ACC112 (cell line): ENCODE measurements around the gene PLEKHG5.
"Not testable (repeated sequence)": the region's sequence is repeated elsewhere in the genome, so short reads cannot be mapped to it uniquely, and the experiment has no call there.

Experiments
- H2AFZ ChIP-seq: fragments of 200-600 bp; sonication (generic); one replicate; pipeline ENCODE4 v1.6.0; 2017; ENCODE audit warnings: antibody characterized with exemption, low read length; ENCODE audit not compliant: unreplicated experiment
- H3K27ac ChIP-seq: fragments of 200-600 bp; sonication (generic); 2 replicates; pipeline ENCODE4 v1.5.1; 2014; ENCODE audit warnings: low read depth, mild to moderate bottlenecking, antibody characterized with exemption, low read length, moderate library complexity
- H3K27me3 ChIP-seq: fragments of 200-600 bp; sonication (generic); 2 replicates; pipeline ENCODE4 v1.6.1; 2014; ENCODE audit warnings: mild to moderate bottlenecking, antibody characterized with exemption, low read length, moderate library complexity, mixed read lengths; ENCODE audit not compliant: insufficient read depth
- H3K36me3 ChIP-seq: fragments of 200-600 bp; sonication (generic); 2 replicates; pipeline ENCODE4 v1.6.1; 2016; ENCODE audit warnings: mild to moderate bottlenecking, antibody characterized with exemption, low read length, moderate library complexity, mixed read lengths; ENCODE audit not compliant: insufficient read depth
- H3K4me1 ChIP-seq: fragments of 200-600 bp; sonication (generic); one replicate; pipeline ENCODE4 v1.6.1; 2016; ENCODE audit warnings: low read length, mixed read lengths; ENCODE audit not compliant: insufficient read depth, unreplicated experiment, control insufficient read depth
- H3K4me3 ChIP-seq: fragments of 200-600 bp; sonication (generic); 2 replicates; pipeline ENCODE4 v1.5.1; 2014; ENCODE audit warnings: mild to moderate bottlenecking, low read depth, low read length
- H3K79me2 ChIP-seq: fragments of 200-600 bp; sonication (generic); one replicate; pipeline ENCODE4 v1.6.0; 2016; ENCODE audit warnings: low read length; ENCODE audit not compliant: control insufficient read depth, unreplicated experiment, insufficient read depth

PLEKHG5 gene

DNA sequence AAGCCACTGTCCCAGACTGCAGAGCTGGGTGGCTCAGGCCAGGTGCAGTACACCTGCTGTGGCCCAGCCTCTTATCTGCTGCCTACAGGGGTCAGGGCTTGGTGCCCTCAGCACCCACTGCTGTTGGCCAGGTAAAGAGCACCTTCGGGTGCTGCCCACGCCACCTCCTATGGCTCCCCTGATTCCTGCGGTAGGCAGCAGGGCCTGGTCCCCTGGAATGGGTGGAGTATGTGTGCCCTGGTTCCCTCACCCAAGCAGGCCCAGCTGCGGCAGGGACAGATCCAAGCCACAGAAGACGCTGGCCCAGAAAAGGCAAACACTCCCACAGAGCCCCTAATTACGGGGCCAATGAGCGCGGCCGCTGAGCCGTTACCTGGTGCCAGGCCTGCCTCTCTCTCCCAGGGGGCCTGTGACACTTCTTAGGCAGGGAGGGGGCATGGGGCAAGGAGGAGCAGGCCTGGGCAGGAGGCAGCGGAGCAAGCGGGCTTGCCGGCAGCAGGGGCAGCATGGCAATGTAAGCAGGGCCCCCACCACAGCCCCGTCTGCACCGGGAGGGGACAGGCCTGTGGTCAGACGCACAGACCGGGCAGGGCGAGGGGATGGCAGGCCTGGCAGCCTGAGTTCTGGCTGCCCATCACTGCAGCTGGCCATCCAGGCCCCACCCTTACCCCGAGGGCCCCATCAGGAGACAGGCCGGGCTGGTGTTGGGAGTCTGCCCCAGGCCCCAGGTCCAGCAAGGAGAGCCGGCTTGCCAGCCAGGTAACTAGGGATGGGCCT is 47.9 kb downstream of the PLEKHG5 start:
- peaks cover 6% of the 10 kb centered on the region for H3K4me1 ChIP-seq
- H3K4me3 ChIP-seq = no peak overlapping the region
- H3K27me3 ChIP-seq = peaks cover 38% of the 10 kb centered on the region
- H3K27ac ChIP-seq = no peak overlapping the region
- no peak overlapping the region for H2AFZ ChIP-seq
- no peaks in the 10 kb centered on the region for H3K36me3 ChIP-seq
- H3K79me2 ChIP-seq = no peaks in the 10 kb centered on the region

GRCh38 chr1:6441586-6441985 is 49.9 kb downstream of the PLEKHG5 start:
- H3K27ac ChIP-seq = no peak overlapping the region
- H2AFZ ChIP-seq = no peak overlapping the region
- H3K36me3 ChIP-seq = no peaks in the 10 kb centered on the region
- H3K27me3 ChIP-seq = peaks cover 19% of the 10 kb centered on the region
- H3K4me1 ChIP-seq = peaks cover 6% of the 10 kb centered on the region
- no peaks in the 10 kb centered on the region for H3K79me2 ChIP-seq
- H3K4me3 ChIP-seq = no peak overlapping the region

DNA sequence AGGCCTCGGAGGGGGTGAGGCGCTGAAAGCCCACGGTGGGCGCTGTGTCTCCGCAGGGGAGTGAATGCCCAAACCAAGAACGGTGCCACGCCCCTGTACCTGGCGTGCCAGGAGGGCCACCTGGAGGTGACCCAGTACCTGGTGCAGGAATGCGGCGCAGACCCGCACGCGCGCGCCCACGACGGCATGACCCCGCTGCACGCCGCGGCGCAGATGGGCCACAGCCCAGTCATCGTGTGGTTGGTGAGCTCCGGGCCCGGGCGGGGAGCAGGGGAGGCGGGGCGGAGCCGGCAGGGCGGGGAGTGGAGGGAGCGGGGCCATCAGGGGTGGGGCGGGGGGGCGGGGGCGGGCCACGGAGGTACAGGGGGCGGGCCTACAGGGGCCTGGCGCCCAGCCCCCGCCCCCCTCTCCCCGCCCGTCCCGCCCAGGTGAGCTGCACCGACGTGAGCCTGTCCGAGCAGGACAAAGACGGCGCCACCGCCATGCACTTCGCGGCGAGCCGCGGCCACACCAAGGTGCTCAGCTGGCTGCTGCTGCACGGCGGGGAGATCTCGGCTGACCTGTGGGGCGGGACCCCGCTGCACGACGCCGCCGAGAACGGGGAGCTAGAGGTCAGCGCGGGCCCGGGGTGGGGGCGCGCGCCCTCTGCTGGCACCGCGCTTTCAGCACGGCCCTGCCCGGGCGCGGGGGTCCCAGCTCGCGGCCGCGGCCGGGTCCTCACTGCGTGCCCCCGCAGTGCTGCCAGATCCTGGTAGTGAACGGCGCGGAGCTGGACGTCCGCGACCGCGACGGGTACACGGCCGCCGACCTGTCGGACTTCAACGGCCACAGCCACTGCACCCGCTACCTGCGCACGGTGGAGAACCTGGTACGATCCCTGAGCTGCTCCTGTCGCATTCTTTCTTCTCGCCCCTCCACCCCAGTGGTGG is 51.0 kb downstream of the PLEKHG5 start:
- Histone ChIP-seq H3K4me3 (peak overlapping the region; percentile 45; the same call in 1 of the 2 replicates), H3K79me2 (no peaks in the 10 kb centered on the region), H3K27ac (no peak overlapping the region), H3K36me3 (no peaks in the 10 kb centered on the region), H2AFZ (no peak overlapping the region), H3K27me3 (peaks cover 16% of the 10 kb centered on the region), H3K4me1 (peaks cover 6% of the 10 kb centered on the region)

DNA sequence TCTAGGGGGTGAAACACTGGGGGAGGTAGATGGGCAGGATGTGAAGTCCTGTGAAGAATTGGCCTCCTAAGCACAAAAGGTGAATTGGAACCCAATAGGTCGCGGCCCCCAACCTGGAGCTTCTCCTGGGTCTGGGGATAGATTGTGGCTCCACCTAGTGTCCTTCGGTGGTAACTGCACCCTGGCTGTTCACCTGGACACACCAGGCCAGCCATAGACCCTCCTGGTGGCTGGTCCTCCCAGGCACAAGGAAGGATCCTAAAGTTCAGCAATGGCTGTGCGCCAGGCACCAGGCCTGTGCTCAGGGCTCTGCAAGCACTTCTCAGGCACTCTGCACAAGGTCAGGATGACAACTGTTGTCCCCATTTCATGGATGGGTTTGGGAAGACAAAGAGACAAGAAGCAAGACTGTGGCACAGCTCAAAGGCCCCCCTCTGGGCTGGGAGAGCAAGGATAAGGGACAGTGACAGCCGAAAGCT is 53.4 kb downstream of the PLEKHG5 start:
- H3K4me1 ChIP-seq = peaks cover 6% of the 10 kb centered on the region
- no peak overlapping the region for H2AFZ ChIP-seq
- H3K4me3 ChIP-seq = no peak overlapping the region
- H3K27ac ChIP-seq = no peak overlapping the region
- no peaks in the 10 kb centered on the region for H3K79me2 ChIP-seq
- no peaks in the 10 kb centered on the region for H3K36me3 ChIP-seq
- H3K27me3 ChIP-seq = peaks cover 16% of the 10 kb centered on the region

- H2AFZ ChIP-seq, H3K4me1 ChIP-seq, H3K79me2 ChIP-seq, H3K4me3 ChIP-seq, H3K27ac ChIP-seq, H3K36me3 ChIP-seq: not testable (repeated sequence)
- peaks cover 16% of the 10 kb centered on the region for H3K27me3 ChIP-seq
Observed at GRCh38 chr1:6437012-6437700, 54.3 kb downstream of the PLEKHG5 start.

DNA sequence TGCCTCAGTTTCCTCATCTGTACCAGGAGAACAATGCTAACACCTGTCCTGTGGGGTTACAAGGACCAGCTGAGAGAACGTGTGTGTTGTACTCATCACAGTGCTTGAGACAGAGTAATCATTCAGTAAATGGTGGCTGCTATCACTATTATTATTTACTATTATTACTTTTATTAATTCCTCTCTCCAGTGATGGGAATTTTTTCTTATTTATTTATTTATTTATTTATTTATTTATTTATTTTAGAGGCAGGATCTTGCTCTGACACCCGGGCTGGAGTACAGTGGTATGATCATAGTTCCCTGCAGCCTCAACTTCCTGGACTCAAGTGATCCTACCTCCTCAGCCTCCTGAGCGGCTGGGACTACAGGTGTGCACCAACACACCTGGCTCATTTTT is 55.2 kb downstream of the PLEKHG5 start:
- H3K4me1 ChIP-seq, H3K27ac ChIP-seq, H3K27me3 ChIP-seq, H3K4me3 ChIP-seq, H2AFZ ChIP-seq, H3K79me2 ChIP-seq, H3K36me3 ChIP-seq: not testable (repeated sequence)

GRCh38 chr1:6435547-6435946 is 55.9 kb downstream of the PLEKHG5 start:
- H3K4me1 ChIP-seq = peaks cover 6% of the 10 kb centered on the region
- no peak overlapping the region for H2AFZ ChIP-seq
- peaks cover 5% of the 10 kb centered on the region; the same call in 1 of the 2 replicates for H3K27me3 ChIP-seq
- H3K27ac ChIP-seq = no peak overlapping the region
- no peaks in the 10 kb centered on the region for H3K79me2 ChIP-seq
- no peaks in the 10 kb centered on the region for H3K36me3 ChIP-seq
- no peak overlapping the region for H3K4me3 ChIP-seq

- peaks cover 6% of the 10 kb centered on the region for H3K4me1 ChIP-seq
- H3K79me2 ChIP-seq = no peaks in the 10 kb centered on the region
- H3K27ac ChIP-seq = no peak overlapping the region
- no peak overlapping the region for H2AFZ ChIP-seq
- H3K4me3 ChIP-seq = no peak overlapping the region
- H3K36me3 ChIP-seq = no peaks in the 10 kb centered on the region
- H3K27me3 ChIP-seq = peaks cover 7% of the 10 kb centered on the region; the same call in 1 of the 2 replicates
Observed at GRCh38 chr1:6435129-6435528, 56.3 kb downstream of the PLEKHG5 start.

DNA sequence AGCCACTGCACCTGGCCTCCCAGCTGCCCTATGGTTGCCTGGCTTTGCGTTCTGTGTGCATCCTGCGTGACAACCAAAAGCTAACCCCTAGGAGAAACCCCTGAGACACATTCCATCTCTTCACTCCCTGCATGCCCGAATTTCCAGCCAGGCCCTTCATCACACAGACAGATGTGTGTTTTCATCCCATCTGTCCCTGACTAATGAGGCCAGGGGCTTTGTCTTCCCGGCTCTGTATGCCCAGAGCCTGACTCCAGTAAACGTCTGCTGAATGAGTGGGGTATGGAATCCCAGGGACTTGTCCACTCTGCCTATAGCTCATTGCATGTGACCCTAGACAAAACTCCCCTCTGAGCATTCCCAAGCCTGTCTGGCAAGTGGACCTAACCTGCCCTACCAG is 57.3 kb downstream of the PLEKHG5 start:
- no peak overlapping the region for H2AFZ ChIP-seq
- no peak overlapping the region for H3K4me3 ChIP-seq
- H3K27me3 ChIP-seq = peaks cover 7% of the 10 kb centered on the region; the same call in 1 of the 2 replicates
- no peak overlapping the region for H3K27ac ChIP-seq
- H3K79me2 ChIP-seq = no peaks in the 10 kb centered on the region
- peaks cover 3% of the 10 kb centered on the region for H3K4me1 ChIP-seq
- no peaks in the 10 kb centered on the region for H3K36me3 ChIP-seq
